Measurements from ENCODE around the gene CBR1. TPM values are rescaled to one million over a fixed set of nuclear protein-coding genes. Genes with fewer than 3 reads are reported as not detected.

The CBR1 gene
- total and polyA plus RNA-seq, 4 experiments from 2014 or later = 23.0 to 82.2 (median 37.2) TPM

DNA sequence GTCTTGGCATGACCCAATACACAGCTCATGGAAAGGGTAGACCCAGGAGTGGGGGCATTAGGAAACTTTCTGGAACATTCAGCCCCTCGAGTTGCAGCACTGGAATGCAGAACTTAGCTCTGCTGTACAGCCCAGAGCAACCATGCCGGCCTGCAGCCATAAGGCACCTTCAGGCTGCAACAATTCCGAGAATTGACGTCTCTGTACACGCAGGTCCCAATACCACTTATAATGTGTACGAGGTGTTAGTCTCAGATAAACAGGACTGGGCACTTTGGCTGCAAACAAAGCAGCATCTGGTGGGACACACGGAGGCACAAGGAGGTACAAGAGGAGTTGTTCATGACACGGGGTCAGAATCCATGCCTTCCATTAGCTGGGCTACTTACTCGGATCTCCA is 7.9 kb downstream of the CBR1 start:
- Histone ChIP-seq H3K36me3 (ENCODE audit: insufficient read depth, low read length) (no peaks in the 10 kb centered on the region), H3K27me3 (ENCODE audit: insufficient read depth, low read length) (no peaks in the 10 kb centered on the region), H3K4me3 (ENCODE audit: low read length in 2 of 2) (no peak overlapping the region), H3K27ac (ENCODE audit: low read depth, low read length) (no peak overlapping the region), H3K9me3 (ENCODE audit: control insufficient read depth in 1 of 2, low read length in 2 of 2) (no peaks in the 10 kb centered on the region), H3K4me1 (ENCODE audit: insufficient read depth, low read length) (peaks cover 17% of the 10 kb centered on the region)
- peak overlapping the region in 2 of 7 donors; percentile 25 to 37 for H3K27ac Mint-ChIP-seq
- no peak overlapping the region for H3K4me3 Mint-ChIP-seq
- no peak for DNase-seq
- no peaks in the 10 kb centered on the region for H3K27me3 Mint-ChIP-seq
- peaks cover 0 to 3% (median 0%) of the 10 kb centered on the region in 8 donors for H3K9me3 Mint-ChIP-seq
- H3K36me3 Mint-ChIP-seq = peaks cover 6 to 9% of the 10 kb centered on the region in 2 donors
- CTCF ChIA-PET (ENCODE audit: partially characterized antibody) = interaction anchor here (1.4 to 2.4 kb wide), 3 partner anchors 35 to 50 kb away, joined by 3 to 6 read pairs (median 5); no protein-coding TSS in a partner anchor
- peaks cover 12 to 30% (median 25%) of the 10 kb centered on the region in 4 donors for H3K4me1 Mint-ChIP-seq
- intact Hi-C loops (cut with micrococcal nuclease) = no loop called here
- POLR2A ChIA-PET (ENCODE audit: partially characterized antibody) = no interaction called here

DNA sequence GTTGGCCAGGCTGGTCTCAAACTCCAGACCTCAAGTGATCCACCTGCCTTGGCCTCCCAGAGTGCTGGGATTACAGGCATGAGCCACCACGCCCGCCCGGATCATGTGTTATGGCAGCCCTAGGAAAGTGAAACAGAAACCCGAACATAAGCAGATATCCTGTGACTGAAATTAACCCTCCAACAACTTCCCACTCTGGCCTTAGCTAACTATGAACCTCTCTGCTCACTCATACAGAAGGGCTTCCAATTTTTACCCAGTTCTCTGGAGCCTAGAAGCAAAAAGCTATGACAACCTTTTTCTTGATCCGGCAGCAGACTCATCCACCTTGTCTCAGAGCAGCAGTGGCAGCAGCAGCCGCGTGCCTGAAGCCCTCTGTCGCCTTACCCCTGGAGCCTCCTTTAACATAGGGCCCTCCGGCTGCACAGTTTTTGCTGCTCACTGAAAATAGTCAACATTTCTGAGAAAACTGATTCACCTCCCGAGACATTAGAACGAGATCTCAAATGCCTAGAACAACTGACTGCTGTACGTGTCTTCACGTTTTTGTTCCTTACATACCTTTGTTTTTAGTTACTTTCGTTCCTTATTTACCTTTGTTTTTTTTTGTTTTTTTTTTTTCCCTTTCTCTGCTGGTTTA is 9.3 kb downstream of the CBR1 start:
- ChIA-PET CTCF (ENCODE audit: partially characterized antibody) (interaction anchor here (1.1 to 2.4 kb wide), 4 partner anchors 9 to 46 kb away, joined by 3 to 6 read pairs (median 6); partner anchors contain the start of gene CBR1), POLR2A (ENCODE audit: partially characterized antibody) (interaction anchor here (1.5 to 3.7 kb wide), 3 partner anchors 9 to 34 kb away, joined by 6 to 19 read pairs (median 13); partner anchors contain the start of genes CBR1 and SETD4)
- Histone ChIP-seq H3K4me1 (ENCODE audit: insufficient read depth, low read length) (peaks cover 17% of the 10 kb centered on the region), H3K27ac (ENCODE audit: low read depth, low read length) (peak overlapping the region; percentile 40), H3K36me3 (ENCODE audit: insufficient read depth, low read length) (no peaks in the 10 kb centered on the region), H3K27me3 (ENCODE audit: insufficient read depth, low read length) (no peaks in the 10 kb centered on the region), H3K4me3 (ENCODE audit: low read length in 2 of 2) (peak overlapping the region in 1 of 2 donors; percentile 50), H3K9me3 (ENCODE audit: control insufficient read depth in 1 of 2, low read length in 2 of 2) (no peaks in the 10 kb centered on the region)
- peaks cover 11 to 28% (median 21%) of the 10 kb centered on the region in 4 donors for H3K4me1 Mint-ChIP-seq
- peak overlapping the region; percentile 32 to 95 (median 92) for H3K27ac Mint-ChIP-seq
- intact Hi-C loops (cut with micrococcal nuclease) = no loop called here
- H3K36me3 Mint-ChIP-seq = no peaks in the 10 kb centered on the region
- peaks cover 0 to 3% (median 0%) of the 10 kb centered on the region in 8 donors for H3K9me3 Mint-ChIP-seq
- no peaks in the 10 kb centered on the region for H3K27me3 Mint-ChIP-seq
- peak in 4 of 5 donors; percentile 42 to 56 (median 52) for DNase-seq
- peak overlapping the region; percentile 21 to 90 (median 82) for H3K4me3 Mint-ChIP-seq

DNA sequence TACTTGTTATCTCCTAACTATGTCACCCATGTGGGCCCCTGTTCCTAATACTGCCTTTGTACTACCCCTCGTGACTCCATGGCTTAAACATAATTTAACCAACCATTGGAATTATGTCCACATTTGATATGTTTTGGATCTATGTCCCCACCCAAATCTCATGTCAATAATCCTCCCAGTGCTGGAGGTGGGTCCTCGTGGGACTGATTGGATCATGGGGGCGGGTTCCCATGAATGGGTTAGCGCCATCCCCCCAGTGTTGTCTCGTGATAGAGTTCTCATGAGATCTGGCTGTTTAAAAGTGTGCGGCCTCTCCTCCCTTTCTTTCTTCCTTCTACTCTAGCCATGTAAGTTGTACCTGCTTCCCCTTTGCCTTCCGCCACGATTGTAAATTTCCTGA is 9.8 kb downstream of the CBR1 start:
- H3K9me3 Mint-ChIP-seq = peaks cover 0 to 3% (median 0%) of the 10 kb centered on the region in 8 donors
- H3K4me3 Mint-ChIP-seq = peak overlapping the region in 7 of 8 donors; percentile 4 to 90 (median 85)
- intact Hi-C loops (cut with micrococcal nuclease) = no loop called here
- peak overlapping the region in 6 of 7 donors; percentile 32 to 95 (median 92) for H3K27ac Mint-ChIP-seq
- H3K36me3 ChIP-seq (ENCODE audit: insufficient read depth, low read length) = no peaks in the 10 kb centered on the region
- H3K36me3 Mint-ChIP-seq = no peaks in the 10 kb centered on the region
- peak overlapping the region in 1 of 2 donors; percentile 50 for H3K4me3 ChIP-seq (ENCODE audit: low read length in 2 of 2)
- POLR2A ChIA-PET (ENCODE audit: partially characterized antibody) = interaction anchor here (1.5 to 3.7 kb wide), 3 partner anchors 10 to 34 kb away, joined by 6 to 19 read pairs (median 13); partner anchors contain the start of genes CBR1 and SETD4
- H3K4me1 ChIP-seq (ENCODE audit: insufficient read depth, low read length) = peaks cover 17% of the 10 kb centered on the region
- H3K27me3 ChIP-seq (ENCODE audit: insufficient read depth, low read length) = no peaks in the 10 kb centered on the region
- H3K27ac ChIP-seq (ENCODE audit: low read depth, low read length) = no peak overlapping the region
- CTCF ChIA-PET (ENCODE audit: partially characterized antibody) = interaction anchor here (1.1 to 2.4 kb wide), 3 partner anchors 9 to 46 kb away, joined by 3 to 6 read pairs (median 6); partner anchors contain the start of gene CBR1
- peaks cover 11 to 28% (median 21%) of the 10 kb centered on the region in 4 donors for H3K4me1 Mint-ChIP-seq
- no peaks in the 10 kb centered on the region for H3K9me3 ChIP-seq (ENCODE audit: control insufficient read depth in 1 of 2, low read length in 2 of 2)
- no peaks in the 10 kb centered on the region for H3K27me3 Mint-ChIP-seq
- no peak for DNase-seq

DNA sequence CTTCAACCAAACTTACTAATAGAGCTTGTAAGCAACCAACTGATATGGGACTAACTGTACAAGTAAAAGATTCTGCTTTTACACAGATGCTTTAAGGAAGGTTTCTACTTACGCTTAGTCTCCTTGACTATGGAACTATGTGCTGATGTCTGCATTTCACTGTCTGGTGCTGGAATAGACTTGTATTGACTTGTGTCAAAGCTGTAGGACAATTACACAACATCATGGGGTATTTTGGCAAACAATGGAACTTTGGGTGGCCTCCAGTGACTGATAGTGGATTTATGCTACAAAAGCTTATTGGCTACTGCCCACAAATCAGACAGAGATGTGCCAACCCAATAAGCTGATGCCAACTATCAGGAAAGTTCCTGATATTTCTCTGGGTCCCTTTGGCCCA is 10.6 kb downstream of the CBR1 start:
- ChIA-PET POLR2A (ENCODE audit: partially characterized antibody) (interaction anchor here (2.3 to 3.7 kb wide), 2 partner anchors 10 to 20 kb away, joined by 13 to 19 read pairs; partner anchors contain the start of genes CBR1 and SETD4), CTCF (ENCODE audit: partially characterized antibody) (no interaction called here)
- H3K27me3 Mint-ChIP-seq = no peaks in the 10 kb centered on the region
- H3K4me3 ChIP-seq (ENCODE audit: low read length in 2 of 2) = no peak overlapping the region
- H3K4me3 Mint-ChIP-seq = no peak overlapping the region
- peaks cover 11 to 28% (median 21%) of the 10 kb centered on the region in 4 donors for H3K4me1 Mint-ChIP-seq
- no peaks in the 10 kb centered on the region for H3K36me3 ChIP-seq (ENCODE audit: insufficient read depth, low read length)
- no peaks in the 10 kb centered on the region for H3K27me3 ChIP-seq (ENCODE audit: insufficient read depth, low read length)
- H3K27ac ChIP-seq (ENCODE audit: low read depth, low read length) = no peak overlapping the region
- H3K27ac Mint-ChIP-seq = no peak overlapping the region
- peaks cover 0 to 3% (median 0%) of the 10 kb centered on the region in 8 donors for H3K9me3 Mint-ChIP-seq
- H3K36me3 Mint-ChIP-seq = no peaks in the 10 kb centered on the region
- no peak for DNase-seq
- intact Hi-C loops (cut with micrococcal nuclease) = no loop called here
- H3K4me1 ChIP-seq (ENCODE audit: insufficient read depth, low read length) = peaks cover 17% of the 10 kb centered on the region
- no peaks in the 10 kb centered on the region for H3K9me3 ChIP-seq (ENCODE audit: control insufficient read depth in 1 of 2, low read length in 2 of 2)

DNA sequence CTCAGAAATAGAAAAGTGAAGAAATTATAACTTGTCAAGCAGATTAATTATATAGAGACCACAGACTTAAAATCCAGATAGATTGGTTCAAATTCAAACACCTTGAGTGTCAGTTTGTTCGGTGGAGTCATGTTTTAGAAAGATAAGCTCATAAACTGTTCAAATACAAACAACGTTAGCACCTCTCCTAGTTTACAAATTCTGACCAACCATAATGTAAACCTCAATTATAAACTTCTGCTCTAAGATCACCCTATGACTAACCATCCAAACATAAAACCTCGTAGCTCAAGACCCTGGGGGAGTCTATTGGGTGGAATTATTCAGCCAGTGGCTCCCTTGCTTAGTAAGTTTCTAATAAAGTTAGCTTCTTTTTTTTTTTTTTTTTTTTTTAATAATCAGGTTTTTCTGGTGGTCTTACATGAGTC is 12.4 kb downstream of the CBR1 start:
- peaks cover 16 to 26% (median 19%) of the 10 kb centered on the region in 4 donors for H3K4me1 Mint-ChIP-seq
- no peaks in the 10 kb centered on the region for H3K27me3 ChIP-seq (ENCODE audit: insufficient read depth, low read length)
- H3K9me3 ChIP-seq (ENCODE audit: control insufficient read depth in 1 of 2, low read length in 2 of 2) = no peaks in the 10 kb centered on the region
- H3K27ac Mint-ChIP-seq = no peak overlapping the region
- POLR2A ChIA-PET (ENCODE audit: partially characterized antibody) = interaction anchor here (1.1 to 1.2 kb wide), 2 partner anchors 27 to 28 kb away, joined by 3 read pairs; no protein-coding TSS in a partner anchor
- H3K36me3 Mint-ChIP-seq = no peaks in the 10 kb centered on the region
- H3K9me3 Mint-ChIP-seq = peaks cover 0 to 3% (median 0%) of the 10 kb centered on the region in 8 donors
- H3K36me3 ChIP-seq (ENCODE audit: insufficient read depth, low read length) = no peaks in the 10 kb centered on the region
- CTCF ChIA-PET (ENCODE audit: partially characterized antibody) = interaction anchor here (0.7 to 1.8 kb wide), 4 partner anchors 21 to 38 kb away, joined by 3 to 5 read pairs (median 4); partner anchors contain the start of gene SETD4
- no peak overlapping the region for H3K4me3 ChIP-seq (ENCODE audit: low read length in 2 of 2)
- peaks cover 17% of the 10 kb centered on the region for H3K4me1 ChIP-seq (ENCODE audit: insufficient read depth, low read length)
- H3K27me3 Mint-ChIP-seq = no peaks in the 10 kb centered on the region
- DNase-seq = no peak
- no peak overlapping the region for H3K27ac ChIP-seq (ENCODE audit: low read depth, low read length)
- intact Hi-C loops (cut with micrococcal nuclease) = no loop called here
- H3K4me3 Mint-ChIP-seq = no peak overlapping the region

DNA sequence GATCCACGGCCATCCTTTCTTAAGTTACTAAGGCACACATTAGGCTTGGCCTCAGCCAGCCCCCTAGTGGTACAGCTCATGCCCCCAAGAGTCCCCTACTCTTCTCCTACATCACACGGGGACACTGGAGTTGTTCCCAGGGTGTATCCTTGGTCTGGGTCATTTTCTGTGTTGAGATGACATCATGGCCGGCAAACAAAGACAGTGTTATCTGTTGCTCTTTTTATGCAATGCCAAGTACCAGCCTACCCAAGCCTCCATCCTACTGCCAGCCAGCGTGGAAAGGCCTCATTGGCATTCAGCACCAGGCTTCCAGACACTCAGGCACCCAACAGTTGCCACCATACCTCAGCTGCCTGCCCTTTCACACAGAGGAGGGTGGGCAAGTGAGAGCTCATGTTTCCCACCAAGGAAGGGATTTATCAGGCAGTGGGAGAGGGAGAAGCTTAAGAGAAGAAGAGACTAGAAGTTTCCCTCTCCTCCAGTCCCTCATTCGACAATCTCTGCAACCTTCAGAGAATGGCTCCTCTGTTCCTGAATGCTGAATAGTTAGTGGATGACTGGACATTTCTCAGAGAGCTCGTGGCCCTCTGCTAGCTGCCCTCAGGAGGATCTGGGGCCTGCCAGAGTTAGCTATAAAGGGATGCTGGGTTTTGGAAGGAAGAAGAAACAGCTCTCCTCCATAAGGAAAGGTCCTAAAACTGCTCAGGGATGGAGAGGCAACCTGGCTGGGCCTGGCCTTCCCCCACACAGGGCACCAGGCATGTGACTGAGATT is 17.7 kb downstream of the CBR1 start:
- H3K9me3 ChIP-seq (ENCODE audit: control insufficient read depth in 1 of 2, low read length in 2 of 2) = peaks cover 0 to under 1% of the 10 kb centered on the region in 2 donors
- no peaks in the 10 kb centered on the region for H3K27me3 ChIP-seq (ENCODE audit: insufficient read depth, low read length)
- intact Hi-C loops (cut with micrococcal nuclease) = no loop called here
- no peaks in the 10 kb centered on the region for H3K4me1 ChIP-seq (ENCODE audit: insufficient read depth, low read length)
- H3K36me3 ChIP-seq (ENCODE audit: insufficient read depth, low read length) = no peaks in the 10 kb centered on the region
- Mint-ChIP-seq H3K4me1 (peaks cover 0 to 8% (median 6%) of the 10 kb centered on the region in 4 donors), H3K27me3 (no peaks in the 10 kb centered on the region), H3K27ac (no peak overlapping the region), H3K36me3 (no peaks in the 10 kb centered on the region), H3K4me3 (no peak overlapping the region), H3K9me3 (peaks cover 0 to 2% (median 0%) of the 10 kb centered on the region in 8 donors)
- H3K4me3 ChIP-seq (ENCODE audit: low read length in 2 of 2) = no peak overlapping the region
- DNase-seq = no peak
- POLR2A ChIA-PET (ENCODE audit: partially characterized antibody) = interaction anchor here (0.8 kb wide), 1 partner anchor 26 kb away, joined by 3 read pairs; no protein-coding TSS in a partner anchor
- H3K27ac ChIP-seq (ENCODE audit: low read depth, low read length) = no peak overlapping the region
- CTCF ChIA-PET (ENCODE audit: partially characterized antibody) = interaction anchor here (2.4 kb wide), 1 partner anchor 25 kb away, joined by 6 read pairs; no protein-coding TSS in a partner anchor
